C4-2B (cell line): ENCODE data around the gene SSBP1.

Experiments used
- ZFX ChIP-seq: fragments of 450-650 bp; IDR thresholded peaks from 2 replicates; pipeline ENCODE4 v1.6.1; 2017
- TF ChIP-seq, protein P1 (sequence below): fragments of 450-650 bp; conservative IDR thresholded peaks from 2 replicates; pipeline ENCODE4 v1.5.1; 2017; ENCODE audit warnings: mild to moderate bottlenecking

DNA sequence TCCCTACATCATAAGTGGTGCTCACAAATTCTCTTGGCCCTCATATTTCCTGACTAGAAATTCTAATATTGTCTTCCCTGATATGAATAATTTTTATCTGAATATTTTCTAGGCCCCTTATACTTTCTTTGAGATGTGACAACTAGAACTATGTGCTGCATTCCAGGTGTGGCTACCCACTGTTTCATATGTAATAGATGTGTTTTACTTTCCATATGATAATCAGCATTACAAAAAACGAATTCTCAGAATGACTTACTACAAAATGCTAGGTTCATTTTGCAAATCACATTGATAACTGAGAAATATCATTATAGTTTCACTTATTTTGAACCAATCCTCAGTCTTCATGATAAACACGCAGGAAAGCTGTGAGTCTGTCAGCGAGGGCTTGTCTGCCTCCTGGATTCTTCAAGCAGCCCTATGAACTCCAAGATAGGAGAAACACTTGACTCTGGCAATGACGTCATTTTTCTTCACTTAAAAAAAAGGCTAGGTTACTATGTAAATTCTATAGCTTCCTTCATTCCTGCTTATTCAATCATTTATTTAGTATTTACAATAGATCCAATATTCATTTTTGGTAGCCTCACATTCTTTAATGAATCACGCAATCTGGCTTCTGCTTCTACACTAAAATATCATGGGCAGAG, 25.4 kb upstream of the SSBP1 start:
- TF ChIP-seq, protein P1, sequence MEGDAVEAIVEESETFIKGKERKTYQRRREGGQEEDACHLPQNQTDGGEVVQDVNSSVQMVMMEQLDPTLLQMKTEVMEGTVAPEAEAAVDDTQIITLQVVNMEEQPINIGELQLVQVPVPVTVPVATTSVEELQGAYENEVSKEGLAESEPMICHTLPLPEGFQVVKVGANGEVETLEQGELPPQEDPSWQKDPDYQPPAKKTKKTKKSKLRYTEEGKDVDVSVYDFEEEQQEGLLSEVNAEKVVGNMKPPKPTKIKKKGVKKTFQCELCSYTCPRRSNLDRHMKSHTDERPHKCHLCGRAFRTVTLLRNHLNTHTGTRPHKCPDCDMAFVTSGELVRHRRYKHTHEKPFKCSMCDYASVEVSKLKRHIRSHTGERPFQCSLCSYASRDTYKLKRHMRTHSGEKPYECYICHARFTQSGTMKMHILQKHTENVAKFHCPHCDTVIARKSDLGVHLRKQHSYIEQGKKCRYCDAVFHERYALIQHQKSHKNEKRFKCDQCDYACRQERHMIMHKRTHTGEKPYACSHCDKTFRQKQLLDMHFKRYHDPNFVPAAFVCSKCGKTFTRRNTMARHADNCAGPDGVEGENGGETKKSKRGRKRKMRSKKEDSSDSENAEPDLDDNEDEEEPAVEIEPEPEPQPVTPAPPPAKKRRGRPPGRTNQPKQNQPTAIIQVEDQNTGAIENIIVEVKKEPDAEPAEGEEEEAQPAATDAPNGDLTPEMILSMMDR: no peak
- no peak for TF ChIP-seq ZFX
